LNCAP (cell line): ENCODE results near the gene ENDOU.

Experiments
- CTCF ChIP-seq: fragments of 450-650 bp; IDR thresholded peaks from 2 replicates; pipeline ENCODE4 v1.5.1; 2017; ENCODE audit warnings: mild to moderate bottlenecking

The ENDOU gene

GRCh38 chr12:47748899-47749298 lies 23.6 kb upstream of the ENDOU start:
- no peak for TF ChIP-seq CTCF

- TF ChIP-seq CTCF = no peak
Observed at GRCh38 chr12:47748507-47748828, 23.2 kb upstream of the ENDOU start.

GRCh38 chr12:47747596-47748506 lies 22.6 kb upstream of the ENDOU start:
- TF ChIP-seq CTCF = no peak

GRCh38 chr12:47747126-47747525 lies 21.8 kb upstream of the ENDOU start:
- no peak for TF ChIP-seq CTCF

- no peak for TF ChIP-seq CTCF
Observed at GRCh38 chr12:47746523-47746922, 21.2 kb upstream of the ENDOU start.

GRCh38 chr12:47746073-47746472 lies 20.8 kb upstream of the ENDOU start:
- no peak for TF ChIP-seq CTCF

GRCh38 chr12:47745485-47746041 lies 20.3 kb upstream of the ENDOU start:
- no peak for TF ChIP-seq CTCF
